Gastrocnemius medialis (tissue), 4 donors: ENCODE data around the gene HLCS. TPM values are rescaled to one million over a fixed set of nuclear protein-coding genes. Genes with fewer than 3 reads are reported as not detected.
"Not testable (repeated sequence)": the region's sequence is repeated elsewhere in the genome, so short reads cannot be mapped to it uniquely, and the experiment has no call there.

Experiments
- ATAC-seq, 2 donors: fragments of 150-250 bp; one replicate each; pipeline ENCODE4 v1.9.1; 2016
- DNase-seq, 2 donors: peaks; one replicate each; pipeline ENCODE4 v3.0.0-alpha.2; 2019
- H3K27ac ChIP-seq, 4 donors: fragments of 200-600 bp; sonication (generic); 1 replicate in 1 of 4; 2 replicates in 3 of 4; pipeline ENCODE4 v1.5.1; 2016 to 2018; ENCODE audit warnings: mild to moderate bottlenecking in 2 of 4, moderate library complexity in 1 of 4
- H3K27me3 ChIP-seq, 3 donors: fragments of 200-600 bp; sonication (generic) in 2 of 3; 1 replicate in 1 of 3; 2 replicates in 2 of 3; pipeline versions ENCODE4 v1.5.1 to v1.6.0; 2016 to 2019; ENCODE audit warnings: mild to moderate bottlenecking in 1 of 3, moderate library complexity in 1 of 3
- H3K36me3 ChIP-seq, 2 donors: fragments of 200-600 bp; sonication (generic) in 1 of 2; one replicate each; pipeline ENCODE4 v1.5.1; 2017 to 2018
- H3K4me1 ChIP-seq, 2 donors: fragments of 200-600 bp; sonication (generic) in 1 of 2; one replicate each; pipeline ENCODE4 v1.5.1; 2016 to 2017; ENCODE audit warnings: mild to moderate bottlenecking in 2 of 2
- H3K4me3 ChIP-seq, 4 donors: fragments of 200-600 bp; sonication (generic) in 3 of 4; 1 replicate in 1 of 4; 2 replicates in 3 of 4; pipeline ENCODE4 v1.5.1; 2016 to 2019; ENCODE audit warnings: mild to moderate bottlenecking in 2 of 4
- H3K9me3 ChIP-seq, 3 donors: fragments of 200-600 bp; sonication (generic) in 2 of 3; 1 replicate in 1 of 3; 2 replicates in 2 of 3; pipeline ENCODE4 v1.5.1; 2016 to 2019
- POLR2A ChIP-seq, 2 donors: fragments of 450-650 bp; IDR thresholded peaks; one replicate each; pipeline ENCODE4 v1.6.1; 2017; ENCODE audit warnings: antibody characterized with exemption in 2 of 2, mild to moderate bottlenecking in 2 of 2, moderate library complexity in 2 of 2
- in situ Hi-C, 4 donors: fragments of 200-750 bp; cut with MboI; loops; one replicate each; pipeline versions ENCODE4 v1.15.0 to v1.8.0; 2017; ENCODE audit warnings: low sequenced_read_pairs in 4 of 4
- intact Hi-C: fragments of 100-400 bp; cut with DNase I; formaldehyde crosslinking; loops from one replicate; pipeline ENCODE4 v1.15.1; 2023; ENCODE audit warnings: low total_unique reads
- total RNA-seq, 4 donors: library from RNA; depleted of rRNA; stranded (reverse); fragments of >200 nt; gene quantifications; one replicate each; pipeline versions ENCODE4 v1.1.0 to v1.2.3, GENCODE V29; 2016
- TF ChIP-seq, protein P1 (sequence below), 5 experiments: fragments of 450-650 bp in 3 of 5; fragments of 200-600 bp in 2 of 5; sonication (generic) in 2 of 5; IDR thresholded peaks in 4 of 5; conservative IDR thresholded peaks in 1 of 5; 1 replicate in 4 of 5; 2 replicates in 1 of 5; pipeline ENCODE4 v1.5.1; 2016 to 2019; ENCODE audit warnings: antibody characterized with exemption in 5 of 5, mild to moderate bottlenecking in 3 of 5, moderate library complexity in 3 of 5

HLCS gene
- total RNA-seq, 4 donors from 2014 or later = 10.6 to 18.4 (median 15.4) TPM

DNA sequence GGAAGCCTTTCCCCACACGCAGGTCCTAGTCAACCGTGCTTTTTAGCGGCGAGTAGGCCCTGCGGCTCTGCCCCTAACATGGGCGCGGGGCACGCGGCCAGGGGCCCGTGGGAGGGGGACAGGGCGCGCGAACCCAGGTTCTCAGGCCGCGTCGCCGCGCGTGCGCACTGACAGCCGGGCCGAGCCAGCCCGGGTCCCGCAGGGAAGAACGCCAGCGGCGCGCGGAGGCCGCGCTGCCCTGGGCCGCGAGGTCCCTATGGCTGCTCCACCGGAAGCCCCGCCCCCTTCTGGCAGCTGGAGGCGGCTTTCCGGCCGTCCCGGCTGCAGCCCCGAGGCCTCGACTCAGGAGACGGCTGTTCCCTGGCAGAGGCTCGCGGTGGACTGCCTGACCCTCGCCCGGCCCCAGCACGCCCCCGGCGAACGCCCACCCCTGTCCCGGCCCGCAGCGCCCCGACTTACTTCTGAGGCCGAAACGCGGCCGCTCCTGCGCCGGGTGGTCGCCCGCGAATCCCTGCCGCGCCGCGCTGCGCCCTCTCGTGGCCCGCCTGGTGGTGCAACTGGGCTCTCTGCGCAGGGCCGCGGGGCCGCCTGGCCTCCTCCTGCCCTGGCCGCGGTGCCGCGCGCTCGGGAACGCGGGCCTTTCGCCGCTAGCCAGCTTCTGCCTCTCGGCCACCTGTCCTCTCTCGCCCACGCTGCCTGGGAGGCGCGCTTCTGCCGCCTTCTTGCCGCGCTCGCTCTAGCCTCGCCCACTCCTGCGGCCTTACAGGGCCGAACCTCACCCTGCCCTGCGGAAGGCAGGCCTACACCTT, 23.4 kb upstream of the HLCS start:
- no peaks in the 10 kb centered on the region for H3K9me3 ChIP-seq
- H3K27ac ChIP-seq = peak overlapping the region; percentile 84 to 94 (median 92)
- TF ChIP-seq, protein P1, sequence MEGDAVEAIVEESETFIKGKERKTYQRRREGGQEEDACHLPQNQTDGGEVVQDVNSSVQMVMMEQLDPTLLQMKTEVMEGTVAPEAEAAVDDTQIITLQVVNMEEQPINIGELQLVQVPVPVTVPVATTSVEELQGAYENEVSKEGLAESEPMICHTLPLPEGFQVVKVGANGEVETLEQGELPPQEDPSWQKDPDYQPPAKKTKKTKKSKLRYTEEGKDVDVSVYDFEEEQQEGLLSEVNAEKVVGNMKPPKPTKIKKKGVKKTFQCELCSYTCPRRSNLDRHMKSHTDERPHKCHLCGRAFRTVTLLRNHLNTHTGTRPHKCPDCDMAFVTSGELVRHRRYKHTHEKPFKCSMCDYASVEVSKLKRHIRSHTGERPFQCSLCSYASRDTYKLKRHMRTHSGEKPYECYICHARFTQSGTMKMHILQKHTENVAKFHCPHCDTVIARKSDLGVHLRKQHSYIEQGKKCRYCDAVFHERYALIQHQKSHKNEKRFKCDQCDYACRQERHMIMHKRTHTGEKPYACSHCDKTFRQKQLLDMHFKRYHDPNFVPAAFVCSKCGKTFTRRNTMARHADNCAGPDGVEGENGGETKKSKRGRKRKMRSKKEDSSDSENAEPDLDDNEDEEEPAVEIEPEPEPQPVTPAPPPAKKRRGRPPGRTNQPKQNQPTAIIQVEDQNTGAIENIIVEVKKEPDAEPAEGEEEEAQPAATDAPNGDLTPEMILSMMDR (IDR thresholded peaks at IDR 0.05 in 4 of 5, conservative IDR thresholded peaks at IDR 0.05 in 1 of 5) = peak; percentile 75 to 98 (median 95)
- TF ChIP-seq POLR2A (IDR thresholded peaks at IDR 0.05) = peak in 1 of 2 donors; percentile 24
- peak overlapping the region; percentile 65 to 76 (median 68) for H3K4me3 ChIP-seq
- in situ Hi-C loops = no loop called here
- peaks cover 0 to 4% of the 10 kb centered on the region in 2 donors for H3K4me1 ChIP-seq
- DNase-seq = peak; percentile 86 to 92
- peak; percentile 93 to 95 for ATAC-seq
- H3K27me3 ChIP-seq = peaks cover 0 to 5% (median 0%) of the 10 kb centered on the region in 3 donors
- no peaks in the 10 kb centered on the region for H3K36me3 ChIP-seq
- intact Hi-C loops = loop anchor here (1.0 to 5.0 kb wide), 4 partner anchors 20 to 77 kb away; partner anchors contain the start of gene HLCS

DNA sequence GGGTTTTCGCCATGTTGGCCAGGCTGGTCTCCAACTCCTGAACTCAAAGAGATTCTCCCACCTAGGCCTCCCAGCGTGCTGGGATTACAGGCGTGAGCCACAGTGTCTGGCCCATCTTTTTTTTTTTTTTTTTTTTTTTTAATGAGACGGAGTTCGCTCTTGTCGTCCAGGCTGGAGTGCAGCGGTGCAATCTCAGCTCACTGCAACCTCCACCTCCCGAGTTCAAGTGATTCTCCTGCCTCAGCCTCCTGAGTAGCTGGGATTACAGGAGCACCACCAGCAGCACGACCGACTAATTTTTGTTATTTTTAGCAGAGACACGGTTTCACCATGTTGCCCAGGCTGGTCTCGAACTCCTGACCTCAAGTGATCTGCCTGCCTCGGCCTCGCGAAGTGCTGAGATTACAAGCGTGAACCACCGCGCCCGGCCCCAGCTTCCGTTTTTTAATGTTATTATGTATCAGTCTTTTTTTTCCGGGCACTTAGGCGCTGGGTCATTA, 22.8 kb upstream of the HLCS start:
- in situ Hi-C loops, H3K36me3 ChIP-seq, intact Hi-C loops, H3K27me3 ChIP-seq, DNase-seq, H3K4me1 ChIP-seq, H3K9me3 ChIP-seq: not testable (repeated sequence)
- peak in 1 of 2 donors; percentile 0 for ATAC-seq
- H3K4me3 ChIP-seq = peak overlapping the region; percentile 65 to 76 (median 68)
- H3K27ac ChIP-seq = peak overlapping the region; percentile 84 to 94 (median 92)

DNA sequence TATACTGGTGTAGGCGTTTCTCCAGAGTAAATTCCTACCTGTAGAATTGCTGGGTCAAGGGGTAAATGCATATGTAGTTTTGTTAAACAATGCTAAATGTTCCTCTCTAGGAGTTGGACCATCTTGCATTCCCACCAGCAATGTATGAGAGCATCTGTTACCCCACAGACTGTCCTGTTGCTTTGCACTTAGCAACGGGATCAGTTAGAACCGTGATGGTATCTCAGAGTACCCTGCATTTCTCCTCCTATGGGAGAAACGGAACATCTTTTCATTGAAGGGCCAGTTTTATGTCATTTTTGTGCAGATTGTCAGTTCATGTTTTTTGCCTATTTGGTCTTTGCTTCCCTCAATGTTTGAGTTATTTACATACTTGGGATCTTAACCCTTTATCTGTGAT, 22.1 kb upstream of the HLCS start:
- in situ Hi-C loops = no loop called here
- intact Hi-C loops = no loop called here
- no peak for ATAC-seq

DNA sequence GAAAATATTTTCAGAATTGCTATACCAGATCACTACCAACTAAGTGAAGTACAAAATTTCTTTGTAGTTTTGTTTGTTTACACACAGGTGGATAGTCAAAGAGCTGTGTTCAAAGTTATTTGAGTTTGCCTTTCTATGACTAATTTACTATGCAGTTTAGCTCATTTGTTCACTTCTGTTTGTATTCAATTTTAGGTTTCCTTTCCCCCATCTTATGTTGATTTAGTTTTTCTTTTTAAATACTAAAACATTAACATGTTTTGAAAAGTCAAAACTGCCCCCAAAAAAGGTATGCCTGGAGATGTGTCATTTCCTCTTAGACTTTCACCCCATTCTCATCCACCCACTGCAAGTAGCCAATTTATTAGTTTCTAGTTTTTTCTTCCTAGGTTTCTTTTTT, 21.4 kb upstream of the HLCS start:
- H3K36me3 ChIP-seq = no peaks in the 10 kb centered on the region
- no peak overlapping the region for H3K4me3 ChIP-seq
- peaks cover 0 to 4% of the 10 kb centered on the region in 2 donors for H3K4me1 ChIP-seq
- TF ChIP-seq, protein P1 (IDR thresholded peaks at IDR 0.05 in 4 of 5, conservative IDR thresholded peaks at IDR 0.05 in 1 of 5) = no peak
- TF ChIP-seq POLR2A (IDR thresholded peaks at IDR 0.05) = no peak
- in situ Hi-C loops = no loop called here
- DNase-seq = no peak
- H3K27ac ChIP-seq = no peak overlapping the region
- H3K9me3 ChIP-seq = no peaks in the 10 kb centered on the region
- intact Hi-C loops = no loop called here
- no peak for ATAC-seq
- H3K27me3 ChIP-seq = no peaks in the 10 kb centered on the region

More for the DNA sequence above, 22.1 kb upstream of the HLCS start:
- Histone ChIP-seq H3K36me3 (no peaks in the 10 kb centered on the region), H3K4me3 (no peak overlapping the region), H3K27me3 (no peaks in the 10 kb centered on the region), H3K27ac (no peak overlapping the region), H3K9me3 (no peaks in the 10 kb centered on the region), H3K4me1 (peaks cover 0 to 4% of the 10 kb centered on the region in 2 donors)
- no peak for DNase-seq
- TF ChIP-seq, protein P1 (IDR thresholded peaks at IDR 0.05 in 4 of 5, conservative IDR thresholded peaks at IDR 0.05 in 1 of 5) = no peak
- no peak for TF ChIP-seq POLR2A (IDR thresholded peaks at IDR 0.05)
